ENCODE results near the gene LMNA.
"Not testable (repeated sequence)": the region's sequence is repeated elsewhere in the genome, so short reads cannot be mapped to it uniquely, and the experiment has no call there.

LMNA gene

DNA sequence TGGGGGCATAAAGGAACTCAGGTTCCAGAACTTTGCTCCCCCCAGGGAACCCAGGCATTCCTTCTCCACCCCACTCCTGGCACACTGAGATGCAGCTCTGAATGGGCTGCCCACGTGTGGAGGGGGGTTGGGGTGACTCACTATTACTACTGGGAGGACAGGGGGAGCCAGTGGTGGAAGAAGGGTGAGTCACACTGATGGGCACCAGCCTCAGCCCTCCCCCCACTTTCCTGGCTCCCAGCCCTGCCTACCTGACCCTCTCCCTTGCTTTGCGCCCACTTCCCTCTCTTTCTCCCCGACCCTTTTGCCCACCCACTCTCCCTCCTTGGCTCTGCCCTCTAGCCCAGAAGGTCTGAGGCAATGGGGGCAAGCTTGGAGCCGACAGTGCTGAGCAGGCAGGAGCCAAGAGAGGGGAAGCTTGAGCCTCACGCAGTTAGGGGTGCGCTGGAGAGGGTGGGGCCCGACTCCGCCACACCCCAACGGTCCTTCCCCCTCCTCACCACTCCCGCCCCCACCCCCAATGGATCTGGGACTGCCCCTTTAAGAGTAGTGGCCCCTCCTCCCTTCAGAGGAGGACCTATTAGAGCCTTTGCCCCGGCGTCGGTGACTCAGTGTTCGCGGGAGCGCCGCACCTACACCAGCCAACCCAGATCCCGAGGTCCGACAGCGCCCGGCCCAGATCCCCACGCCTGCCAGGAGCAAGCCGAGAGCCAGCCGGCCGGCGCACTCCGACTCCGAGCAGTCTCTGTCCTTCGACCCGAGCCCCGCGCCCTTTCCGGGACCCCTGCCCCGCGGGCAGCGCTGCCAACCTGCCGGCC lies at the start of gene LMNA:
TSS of gene LMNA (plus strand) at position 611 of the 818 bp plus-strand sequence. CDS start 208 bp downstream, outside the sequence.
- peak; percentile 99 for DNase-seq (ENCODE audit: low read depth)

DNA sequence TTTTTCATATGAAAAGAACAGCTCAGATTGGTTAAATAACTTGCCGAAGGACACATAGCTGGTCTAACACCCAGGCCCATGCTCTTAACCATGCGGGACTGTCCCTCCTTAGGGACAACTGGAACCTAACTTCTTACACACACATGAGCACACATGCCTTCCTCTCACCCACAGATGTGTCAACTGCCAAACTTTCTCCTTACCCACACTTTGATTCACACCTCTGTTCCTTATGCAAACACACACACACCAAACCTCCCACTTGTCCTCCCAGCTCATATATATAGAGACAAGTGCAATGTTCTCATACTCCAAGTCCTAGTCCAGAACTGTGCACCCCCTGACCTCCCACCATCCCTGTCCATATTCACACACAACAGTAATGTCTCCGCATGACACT lies 49.3 kb upstream of the LMNA start:
- no peak for DNase-seq (ENCODE audit: low read depth)

DNA sequence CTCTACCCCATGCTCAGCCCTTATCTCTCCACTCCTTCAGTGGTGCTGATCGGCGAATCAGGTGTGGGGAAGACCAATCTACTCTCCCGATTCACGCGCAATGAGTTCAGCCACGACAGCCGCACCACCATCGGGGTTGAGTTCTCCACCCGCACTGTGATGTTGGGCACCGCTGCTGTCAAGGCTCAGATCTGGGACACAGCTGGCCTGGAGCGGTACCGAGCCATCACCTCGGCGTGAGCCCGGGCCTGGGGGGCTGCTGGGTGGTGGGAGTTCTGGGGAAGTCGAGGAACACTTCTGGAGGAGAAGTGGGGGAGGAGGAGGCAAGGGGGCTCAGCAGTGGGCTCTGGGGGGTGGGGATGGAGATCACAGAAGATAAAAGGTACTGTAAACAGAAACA lies 48.6 kb upstream of the LMNA start:
- no peak for DNase-seq (ENCODE audit: low read depth)

DNA sequence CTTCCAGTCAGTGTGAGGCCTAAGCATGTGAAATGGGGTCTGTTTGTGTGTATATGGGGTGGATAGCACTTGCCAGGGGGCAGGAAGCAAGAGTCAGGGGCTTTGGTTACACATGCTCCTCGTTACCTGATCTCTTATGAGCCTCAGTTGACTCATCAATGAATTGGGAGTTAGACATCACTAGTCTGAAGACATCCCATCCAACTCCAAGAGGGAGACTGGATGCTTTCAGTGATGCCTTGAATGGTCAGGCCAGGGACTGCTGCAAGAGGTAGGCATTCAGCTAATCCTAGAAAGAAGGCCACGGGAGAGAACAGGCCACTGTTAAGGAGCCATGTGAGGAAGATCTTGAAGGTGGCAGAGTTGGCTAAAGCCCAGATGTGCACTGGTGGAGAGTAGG lies 47.2 kb upstream of the LMNA start:
- DNase-seq (ENCODE audit: low read depth): no peak

DNA sequence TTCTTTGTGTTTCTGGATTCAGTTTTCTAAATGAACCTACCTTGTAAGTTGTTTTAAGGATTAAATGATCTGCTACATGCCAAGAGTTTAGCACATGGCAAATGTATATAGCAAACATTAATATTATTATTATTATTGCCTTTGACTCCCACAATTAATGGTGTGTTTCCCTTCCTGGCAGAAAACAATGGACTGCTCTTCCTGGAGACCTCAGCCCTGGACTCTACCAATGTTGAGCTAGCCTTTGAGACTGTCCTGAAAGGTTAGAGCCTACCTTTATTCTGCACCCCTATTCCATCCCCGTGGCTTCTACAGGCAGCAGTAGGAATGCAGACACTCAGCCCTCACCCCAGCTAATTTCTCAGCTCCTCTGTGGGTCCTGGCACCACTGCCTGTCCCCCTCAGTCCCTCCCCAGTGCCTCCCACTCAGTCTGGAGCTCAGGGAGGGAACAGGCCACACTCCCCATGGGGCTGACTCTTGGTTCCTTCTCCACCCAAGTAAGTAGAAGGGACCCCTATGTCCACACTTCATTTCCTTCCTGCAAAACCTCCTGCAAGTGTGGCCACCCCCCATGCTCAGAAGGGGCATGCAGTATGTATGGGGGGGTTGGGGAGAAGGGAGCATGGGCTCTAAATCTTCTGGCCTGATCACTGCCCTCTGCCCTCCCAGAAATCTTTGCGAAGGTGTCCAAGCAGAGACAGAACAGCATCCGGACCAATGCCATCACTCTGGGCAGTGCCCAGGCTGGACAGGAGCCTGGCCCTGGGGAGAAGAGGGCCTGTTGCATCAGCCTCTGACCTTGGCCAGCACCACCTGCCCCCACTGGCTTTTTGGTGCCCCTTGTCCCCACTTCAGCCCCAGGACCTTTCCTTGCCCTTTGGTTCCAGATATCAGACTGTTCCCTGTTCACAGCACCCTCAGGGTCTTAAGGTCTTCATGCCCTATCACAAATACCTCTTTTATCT lies 44.7 kb upstream of the LMNA start:
- no peak for DNase-seq (ENCODE audit: low read depth)

DNA sequence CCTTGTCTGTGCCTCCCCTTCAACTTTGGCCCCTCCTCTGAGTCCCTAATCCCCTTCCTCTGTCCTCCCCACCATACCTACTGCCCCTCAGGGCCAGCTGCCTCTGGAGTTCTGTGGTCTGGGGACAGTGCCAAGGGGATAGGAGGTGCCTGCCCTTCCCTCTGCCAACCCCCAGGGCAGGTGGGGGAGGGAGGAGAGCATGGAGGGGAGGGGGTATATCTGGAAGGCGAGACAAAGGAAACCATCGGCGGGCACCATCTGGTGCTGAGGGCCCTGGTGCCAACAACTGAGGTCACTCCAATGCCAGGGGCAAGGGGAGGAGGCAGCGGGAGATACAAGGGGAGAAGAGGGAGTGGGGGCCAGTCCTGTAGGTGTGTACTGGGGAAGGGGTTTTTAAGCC lies 44.0 kb upstream of the LMNA start:
- DNase-seq (ENCODE audit: low read depth): no peak

DNA sequence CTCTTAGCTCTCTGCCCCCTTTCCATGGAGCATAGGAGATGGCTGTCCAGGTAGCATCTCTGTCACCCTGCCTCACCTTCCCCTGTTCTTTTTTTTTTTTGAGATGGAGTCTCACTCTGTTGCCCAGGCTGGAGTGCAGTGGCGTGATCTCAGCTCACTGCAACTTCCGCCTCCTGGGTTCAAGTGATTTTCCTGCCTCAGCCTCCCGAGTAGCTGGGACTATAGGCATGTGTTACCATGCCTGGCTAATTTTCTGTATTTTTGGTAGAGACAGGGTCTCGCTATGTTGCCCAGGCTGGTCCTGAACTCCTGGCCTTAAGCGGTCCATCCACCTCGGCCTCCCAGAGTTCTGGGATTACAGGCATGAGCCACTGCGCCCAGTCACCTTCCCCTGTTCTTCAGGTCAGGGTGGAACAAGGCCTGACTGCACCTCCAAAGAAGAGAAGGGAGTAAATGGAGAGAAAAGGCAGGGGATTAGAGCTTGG lies 43.1 kb upstream of the LMNA start:
- DNase-seq (ENCODE audit: low read depth): not testable (repeated sequence)

DNA sequence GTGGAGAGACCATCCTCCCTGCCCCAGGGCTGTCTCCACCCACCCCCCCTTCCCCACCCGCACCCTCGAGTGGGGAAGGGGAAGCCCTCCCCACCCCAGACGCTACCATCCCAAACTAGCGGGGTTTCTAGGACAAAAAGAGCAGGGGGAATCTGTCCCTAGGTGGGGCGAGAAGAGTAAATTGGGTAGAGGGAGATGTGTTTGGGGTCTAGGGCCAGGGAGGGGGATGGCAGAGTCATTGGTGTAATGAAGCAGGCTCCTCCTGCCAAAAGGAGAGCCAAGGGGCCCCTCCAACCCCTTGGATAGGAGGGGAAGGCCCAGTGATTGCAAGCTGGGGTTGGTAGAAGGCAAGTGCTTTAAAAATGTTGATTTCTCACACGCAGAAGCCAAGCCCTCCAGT lies 42.3 kb upstream of the LMNA start:
- DNase-seq (ENCODE audit: low read depth): no peak

DNA sequence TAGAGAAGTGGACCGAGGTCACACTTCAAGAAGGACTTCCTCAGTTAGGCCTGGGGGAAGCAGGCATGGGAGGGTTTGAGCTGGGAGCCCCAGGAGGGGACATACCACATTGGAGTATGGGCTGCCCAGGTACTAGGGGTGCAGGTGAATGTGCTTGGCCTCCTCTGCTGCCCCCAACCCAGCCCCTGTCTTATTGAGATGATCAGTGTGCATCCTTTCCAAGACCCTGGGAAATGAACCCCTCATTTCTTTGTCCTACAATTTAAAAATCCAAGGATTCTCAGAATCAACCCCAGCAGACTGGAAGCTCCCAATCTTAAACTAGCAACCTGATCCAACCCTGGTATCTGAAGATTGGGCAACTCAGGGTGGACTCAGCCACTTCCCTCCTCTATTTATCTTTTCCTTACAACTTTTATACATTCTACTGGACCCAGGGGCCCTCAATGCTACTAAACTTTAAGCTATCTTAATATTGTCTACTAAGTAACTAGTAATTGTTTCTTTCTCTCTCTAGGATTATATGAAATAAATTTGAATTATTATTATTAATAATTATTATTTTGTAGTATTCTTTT lies 41.3 kb upstream of the LMNA start:
- DNase-seq (ENCODE audit: low read depth): no peak

DNA sequence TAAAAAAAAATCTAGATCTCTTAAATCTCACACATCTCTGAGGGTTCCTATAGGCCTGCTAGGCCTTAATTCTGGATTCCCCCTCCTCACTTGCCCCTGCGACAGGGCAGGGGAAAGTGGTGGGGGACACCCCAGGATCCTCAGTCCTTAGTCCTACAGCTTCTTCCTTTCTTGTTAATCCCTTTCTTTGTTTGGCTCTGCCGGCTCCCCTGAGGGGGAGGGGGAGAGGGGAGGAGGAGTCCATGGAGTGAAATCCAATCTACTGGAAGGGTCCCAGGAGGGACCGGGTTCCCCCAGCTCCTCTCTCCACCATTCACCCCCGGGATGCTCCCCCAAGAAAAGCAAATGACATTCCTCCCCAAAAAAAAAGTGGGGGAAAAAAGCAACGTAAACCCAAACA lies 40.8 kb upstream of the LMNA start:
- no peak for DNase-seq (ENCODE audit: low read depth)

DNA sequence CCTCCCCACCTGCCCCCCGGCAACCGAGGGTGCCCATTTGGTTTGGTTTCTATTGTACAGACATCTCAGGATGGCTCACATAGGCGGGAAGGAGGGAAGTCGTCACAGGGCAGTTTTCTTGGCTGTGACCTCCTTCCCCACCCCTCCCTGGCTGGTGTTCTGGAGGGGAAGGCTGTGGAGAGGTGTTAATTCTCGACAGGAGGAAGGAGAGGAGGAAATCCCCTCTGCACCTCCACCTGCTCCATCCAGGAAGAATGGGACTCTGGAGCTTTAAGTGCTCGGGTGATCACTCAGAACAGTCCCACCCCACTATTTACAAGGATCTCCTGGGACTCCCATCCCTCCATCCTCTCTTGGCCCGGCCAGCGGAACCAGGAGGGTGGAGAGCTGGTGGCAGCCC lies 39.9 kb upstream of the LMNA start:
- no peak for DNase-seq (ENCODE audit: low read depth)

DNA sequence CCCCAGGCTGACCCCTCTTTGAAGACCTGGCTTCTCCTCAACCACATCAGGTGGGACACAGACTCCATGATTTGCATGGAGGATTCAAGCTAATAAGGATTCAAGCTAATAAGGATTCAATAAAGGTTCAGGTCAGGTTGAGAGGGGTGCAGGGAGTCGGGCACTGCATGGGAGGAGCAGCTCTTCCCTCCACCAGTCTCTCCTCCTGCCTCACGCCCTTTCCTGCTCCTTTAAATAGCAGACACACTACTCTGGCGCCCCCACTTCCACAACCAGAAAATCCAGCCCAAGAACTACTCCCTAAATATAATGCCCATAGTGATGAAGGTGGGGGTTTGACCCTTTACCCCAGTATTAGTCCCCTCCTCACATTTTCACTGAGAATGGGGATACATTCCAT lies 39.3 kb upstream of the LMNA start:
- no peak for DNase-seq (ENCODE audit: low read depth)

DNA sequence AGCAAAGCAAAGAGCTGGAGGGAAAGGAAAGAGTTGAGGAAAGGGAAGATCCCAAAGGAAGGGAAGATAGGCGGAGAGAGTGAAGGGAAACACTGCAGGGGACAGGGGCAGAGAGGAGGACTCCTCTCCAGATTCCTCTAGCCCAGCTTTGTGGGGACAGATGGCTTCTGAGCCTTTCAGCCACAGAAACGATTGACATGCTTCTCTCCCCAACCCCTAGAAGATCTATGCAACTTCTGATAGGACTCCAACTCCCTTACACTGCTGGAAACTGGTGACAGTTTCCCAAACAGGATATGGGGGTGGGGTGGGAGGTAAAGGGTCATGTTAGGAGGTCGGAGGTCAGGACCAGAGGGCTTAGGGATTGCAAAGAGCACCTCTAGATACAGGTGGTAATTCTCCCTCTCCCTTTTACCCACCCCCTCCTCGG lies 38.7 kb upstream of the LMNA start:
- DNase-seq (ENCODE audit: low read depth): no peak

DNA sequence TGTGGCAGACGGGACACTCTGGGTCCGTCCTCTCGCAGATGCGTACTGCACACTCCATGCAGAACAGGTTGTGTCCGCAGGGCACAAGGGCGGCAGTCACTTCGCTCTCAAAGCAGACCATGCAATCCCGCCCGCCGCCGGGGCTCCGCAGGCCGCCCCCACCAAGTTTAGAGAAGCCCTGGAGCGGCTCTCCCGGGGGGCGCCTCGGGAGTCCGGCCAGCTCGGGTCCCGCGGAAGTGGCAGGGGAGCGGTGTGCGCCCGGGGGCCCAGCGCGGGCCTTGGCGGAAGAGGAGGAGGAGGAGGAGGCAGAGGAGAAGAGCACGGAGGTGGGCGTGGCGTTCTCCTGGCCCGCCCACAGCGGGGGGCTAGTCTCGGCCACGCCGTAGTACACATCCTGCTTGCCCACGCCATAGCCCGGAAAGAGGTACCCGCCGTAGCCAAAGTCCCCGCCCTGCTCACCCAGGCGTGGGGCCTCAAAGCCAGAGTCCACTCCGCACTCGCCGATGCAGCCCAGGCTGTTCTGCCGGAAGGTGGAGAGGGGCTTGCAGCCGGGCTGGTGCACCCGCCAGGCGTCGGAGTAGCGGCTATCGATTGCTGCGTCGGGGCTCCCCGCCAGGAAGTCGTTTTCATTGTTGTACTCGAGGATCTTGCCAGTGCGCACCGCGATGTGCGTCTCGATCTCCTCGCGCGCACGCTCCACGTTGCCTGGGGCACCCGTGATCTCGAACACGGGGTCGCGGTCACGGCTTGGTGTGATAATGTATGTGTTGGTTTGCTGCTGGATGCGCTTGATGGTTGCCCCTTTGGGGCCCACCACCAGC lies 37.7 kb upstream of the LMNA start:
- peak; percentile 49 for DNase-seq (ENCODE audit: low read depth)

DNA sequence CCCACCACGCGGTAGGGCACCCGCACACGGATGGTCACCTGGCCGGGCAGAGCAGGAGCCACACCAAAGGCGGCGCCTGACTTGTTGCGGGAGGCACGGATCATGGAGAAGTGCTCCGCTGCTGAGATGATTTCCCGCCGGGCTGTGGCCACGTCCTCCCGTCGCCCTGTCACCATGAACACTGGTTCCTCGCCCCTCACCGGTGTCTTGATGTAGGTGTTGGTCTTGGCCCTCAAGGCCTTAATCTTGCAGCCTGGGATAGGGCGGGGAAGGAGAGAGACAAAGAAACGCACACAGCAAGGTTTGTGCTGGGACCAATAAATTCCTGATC lies 37.1 kb upstream of the LMNA start:
- no peak for DNase-seq (ENCODE audit: low read depth)

DNA sequence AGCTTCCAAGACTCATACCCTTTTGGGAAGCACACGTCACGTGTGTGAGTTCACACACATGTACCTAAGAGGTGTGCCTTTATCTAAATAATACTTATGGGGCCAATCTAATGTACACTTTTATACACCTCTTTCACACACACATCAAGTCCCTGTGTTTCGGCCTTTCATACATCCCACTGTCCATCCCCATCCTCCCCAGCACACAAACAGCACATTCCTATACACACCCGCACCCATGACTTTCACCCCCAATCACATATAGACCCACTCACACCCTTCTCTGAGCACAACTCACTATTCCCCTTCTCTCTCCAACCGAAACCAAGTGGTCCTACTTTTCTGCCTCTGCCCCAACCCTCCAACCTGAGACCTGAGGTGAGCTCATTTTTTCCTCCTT lies 35.8 kb upstream of the LMNA start:
- DNase-seq (ENCODE audit: low read depth): no peak

DNA sequence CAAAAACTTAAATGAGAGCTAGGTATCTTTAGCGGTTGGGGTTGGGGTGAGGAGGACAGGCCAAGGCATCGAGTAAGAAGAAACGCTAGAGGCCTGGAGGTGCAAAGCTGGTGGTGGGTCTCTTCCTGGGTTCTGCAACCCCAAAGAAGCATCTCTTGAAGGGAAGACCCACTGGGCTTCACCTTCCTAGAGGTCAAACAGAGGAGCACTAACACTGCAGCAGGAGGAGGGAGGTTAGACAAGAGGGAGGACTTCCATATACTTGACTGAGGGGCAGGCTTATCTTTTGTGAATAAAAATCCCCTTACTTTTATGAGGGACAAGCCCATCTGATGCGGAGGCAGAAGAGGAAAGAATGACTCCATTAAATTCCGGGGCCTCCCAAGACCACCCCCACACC lies 34.7 kb upstream of the LMNA start:
- no peak for DNase-seq (ENCODE audit: low read depth)

DNA sequence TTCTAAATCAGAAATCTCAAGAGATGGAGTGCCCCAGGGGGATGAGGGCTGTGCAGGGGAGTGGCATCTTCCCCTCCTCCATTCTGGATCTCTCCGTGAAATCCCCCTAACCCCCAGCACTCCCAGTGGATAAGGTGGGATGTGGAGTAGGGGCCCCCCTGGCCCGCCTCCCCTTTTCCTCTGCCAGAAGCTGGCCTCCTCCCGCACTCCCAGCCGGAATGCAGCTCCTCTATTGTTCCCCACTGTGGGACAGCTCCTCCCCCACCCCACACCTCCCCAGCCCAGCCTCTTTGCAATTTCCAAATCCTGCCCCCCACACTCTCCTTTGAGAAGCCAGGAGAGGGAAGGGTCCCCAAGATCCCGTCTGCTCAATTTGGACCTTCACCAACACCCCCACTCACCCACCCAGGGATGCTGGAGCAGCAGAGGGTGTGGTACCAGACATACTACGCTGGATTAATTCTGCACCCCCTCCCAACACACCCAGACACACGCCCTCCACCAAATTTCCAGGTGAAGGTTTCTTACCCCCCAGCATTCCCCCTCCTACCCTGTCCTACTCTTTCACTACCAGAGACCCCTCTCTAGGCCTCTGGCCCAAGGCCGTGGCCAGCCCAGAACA lies 34.2 kb upstream of the LMNA start:
- DNase-seq (ENCODE audit: low read depth): no peak

DNA sequence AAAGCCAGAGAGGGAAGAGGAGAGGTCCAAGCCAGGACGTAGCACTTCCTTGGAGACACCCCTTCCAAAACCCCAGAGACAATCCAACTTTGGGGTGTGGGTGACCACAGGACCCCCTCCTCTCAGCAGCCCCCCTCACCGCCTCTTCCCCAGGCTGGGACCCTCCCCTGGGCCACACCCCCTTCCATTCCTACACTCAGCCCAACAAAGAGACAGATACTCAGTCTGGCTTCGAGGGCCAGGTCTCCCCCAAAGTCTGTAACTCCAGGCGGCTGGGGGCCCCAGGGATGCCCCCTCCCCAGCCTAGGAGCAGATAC lies 33.7 kb upstream of the LMNA start:
- DNase-seq (ENCODE audit: low read depth): no peak

DNA sequence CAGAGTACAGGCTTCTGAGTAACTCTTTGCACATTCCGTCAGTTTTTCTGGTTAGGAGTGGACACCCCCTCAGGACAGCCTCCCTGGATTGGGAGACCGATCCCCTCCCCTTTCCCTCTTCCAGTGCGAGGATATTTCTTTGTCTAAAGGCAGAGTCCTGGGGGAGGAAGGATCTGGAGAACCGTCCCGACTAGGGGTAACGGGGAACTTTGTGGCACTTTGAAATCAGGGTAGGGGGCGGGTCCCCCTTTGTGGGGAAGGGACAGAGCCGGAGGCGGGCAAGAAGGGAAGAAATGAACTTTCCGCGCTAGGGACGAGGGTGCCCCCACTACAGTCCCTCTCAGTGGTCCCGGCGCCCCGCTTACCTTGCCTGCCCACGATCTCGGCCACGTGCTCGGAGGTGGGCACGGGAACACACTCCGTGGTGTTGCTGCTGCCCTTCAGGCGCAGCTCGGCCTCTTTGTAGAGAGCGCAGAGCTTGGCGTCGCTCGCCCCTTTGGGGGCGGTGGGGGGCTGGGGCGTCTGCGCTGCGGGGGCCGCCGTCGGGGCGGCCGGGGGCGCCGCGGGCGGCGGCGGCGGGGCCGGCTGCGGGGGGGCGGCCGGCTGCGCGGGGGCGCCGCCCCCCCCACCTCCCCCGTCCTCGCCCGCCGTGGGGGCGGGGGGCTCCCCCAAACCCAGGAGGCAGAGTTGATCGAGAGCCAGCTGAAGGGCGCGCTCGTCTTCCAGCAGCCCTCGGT lies 33.2 kb upstream of the LMNA start:
- DNase-seq (ENCODE audit: low read depth): no peak

DNA sequence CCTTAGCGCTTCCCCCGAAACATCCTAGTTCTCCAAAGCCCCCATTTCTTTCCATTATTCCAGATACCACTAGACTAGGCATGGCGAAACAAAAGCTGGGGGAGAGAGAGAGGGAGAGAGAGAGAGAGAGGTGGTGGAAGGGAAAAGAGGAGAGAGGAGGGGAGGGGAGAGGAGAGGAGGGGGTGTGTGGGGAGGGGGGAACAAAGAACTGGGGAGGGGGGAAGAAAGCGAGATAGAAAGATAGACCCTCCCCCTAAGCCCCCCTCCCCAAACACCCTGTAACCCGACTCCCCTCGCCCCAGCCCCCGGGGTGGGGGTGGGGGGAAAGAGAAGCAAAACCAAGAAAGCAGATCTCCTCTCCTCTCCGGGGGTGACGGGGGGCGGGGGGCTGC lies 32.6 kb upstream of the LMNA start:
- DNase-seq (ENCODE audit: low read depth): no peak

All from fibroblast of gingiva (primary cell).